B cell (primary cell): ENCODE results near the gene RALGAPA2.

Experiments used
- EZH2 ChIP-seq: IDR thresholded peaks from 2 replicates; pipeline ENCODE4 v1.6.1; 2012; ENCODE audit warnings: borderline replicate concordance, low read depth, mild to moderate bottlenecking, moderate library complexity, low read length; ENCODE audit not compliant: insufficient read depth, poor library complexity, severe bottlenecking
- TF ChIP-seq, protein P1 (sequence below): fragments of 200-600 bp; IDR thresholded peaks from one replicate; pipeline ENCODE4 v1.8.0; 2022; ENCODE audit warnings: antibody characterized with exemption, mild to moderate bottlenecking

DNA sequence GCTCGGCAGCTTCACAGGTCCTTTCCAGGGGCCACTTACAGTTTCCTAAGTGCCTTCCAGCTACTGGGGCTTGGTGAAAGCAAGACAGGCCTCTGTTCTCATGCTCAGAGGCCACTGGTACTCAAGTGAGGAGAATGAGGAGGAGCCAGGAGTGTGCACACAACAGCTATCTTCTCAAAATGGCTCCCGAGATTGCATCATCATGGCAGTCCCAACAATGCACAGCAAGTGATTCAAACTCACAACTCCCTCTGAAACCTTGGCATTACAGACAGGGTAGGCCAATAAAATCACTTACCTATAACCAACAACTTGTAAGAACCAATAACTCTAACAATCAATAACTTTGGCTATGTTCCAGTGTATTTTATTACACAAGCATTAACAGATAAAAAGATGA is 77.4 kb downstream of the RALGAPA2 start:
- TF ChIP-seq, protein P1, sequence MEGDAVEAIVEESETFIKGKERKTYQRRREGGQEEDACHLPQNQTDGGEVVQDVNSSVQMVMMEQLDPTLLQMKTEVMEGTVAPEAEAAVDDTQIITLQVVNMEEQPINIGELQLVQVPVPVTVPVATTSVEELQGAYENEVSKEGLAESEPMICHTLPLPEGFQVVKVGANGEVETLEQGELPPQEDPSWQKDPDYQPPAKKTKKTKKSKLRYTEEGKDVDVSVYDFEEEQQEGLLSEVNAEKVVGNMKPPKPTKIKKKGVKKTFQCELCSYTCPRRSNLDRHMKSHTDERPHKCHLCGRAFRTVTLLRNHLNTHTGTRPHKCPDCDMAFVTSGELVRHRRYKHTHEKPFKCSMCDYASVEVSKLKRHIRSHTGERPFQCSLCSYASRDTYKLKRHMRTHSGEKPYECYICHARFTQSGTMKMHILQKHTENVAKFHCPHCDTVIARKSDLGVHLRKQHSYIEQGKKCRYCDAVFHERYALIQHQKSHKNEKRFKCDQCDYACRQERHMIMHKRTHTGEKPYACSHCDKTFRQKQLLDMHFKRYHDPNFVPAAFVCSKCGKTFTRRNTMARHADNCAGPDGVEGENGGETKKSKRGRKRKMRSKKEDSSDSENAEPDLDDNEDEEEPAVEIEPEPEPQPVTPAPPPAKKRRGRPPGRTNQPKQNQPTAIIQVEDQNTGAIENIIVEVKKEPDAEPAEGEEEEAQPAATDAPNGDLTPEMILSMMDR = no peak
- TF ChIP-seq EZH2 = no peak
